Measurements from ENCODE around the gene EPAS1. TPM values are rescaled to one million over a fixed set of nuclear protein-coding genes. Genes with fewer than 3 reads are reported as not detected.
"Not testable (repeated sequence)": the region's sequence is repeated elsewhere in the genome, so short reads cannot be mapped to it uniquely, and the experiment has no call there.

The EPAS1 gene
- total and polyA plus RNA-seq, 9 of the 15 experiments (the other 6 are each of a cell fraction or from before 2014, with no cell fraction given) = 0.25 to 11.2 (median 4.1) TPM

DNA sequence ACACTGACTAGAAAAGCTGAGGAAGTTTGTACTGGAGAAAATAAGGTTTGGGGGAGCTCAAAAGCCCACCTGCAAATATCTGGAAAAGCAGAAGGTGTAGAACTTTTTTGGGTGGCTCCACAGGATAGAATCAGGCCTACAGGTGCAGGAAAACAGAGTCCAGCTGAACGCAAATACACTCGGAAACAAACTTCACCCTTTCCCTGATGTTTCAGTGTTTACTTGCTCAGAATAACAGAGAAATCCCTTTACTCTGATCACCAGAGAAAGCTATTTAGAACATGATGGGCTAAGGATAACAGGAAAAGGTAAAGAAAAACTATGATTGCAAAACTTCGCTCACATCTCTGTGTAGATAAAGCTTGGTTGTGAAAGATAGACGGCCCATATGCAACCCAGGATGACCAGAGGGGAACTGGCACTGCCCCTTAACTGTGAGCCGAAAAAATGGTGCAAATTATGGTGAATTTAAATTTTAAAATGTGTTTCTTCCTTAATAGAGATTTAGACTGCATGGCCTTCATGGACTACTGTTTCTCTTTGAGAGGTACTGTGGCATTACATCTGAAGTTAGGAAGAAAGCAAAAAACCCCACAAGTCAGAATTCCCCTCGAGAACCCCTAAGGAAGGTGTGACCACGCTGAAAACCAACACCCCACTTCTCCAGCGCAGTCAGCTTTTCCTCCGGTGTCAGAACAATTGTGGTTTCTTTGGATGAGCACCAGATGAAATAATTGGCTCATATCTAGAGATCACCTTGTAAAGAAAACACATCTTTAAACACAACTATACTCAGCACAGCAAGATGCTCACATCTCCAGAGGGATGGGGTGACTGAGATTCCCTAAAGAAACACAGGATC lies 97.7 kb downstream of the EPAS1 start:
- Histone ChIP-seq H2AFZ (ENCODE audit: low read depth, low read length) (no peak overlapping the region), H3K9me3 (replicated peaks; ENCODE audit: control insufficient read depth, insufficient read depth, low read depth, low read length) (no peaks in the 10 kb centered on the region), H3K9ac (ENCODE audit: insufficient read depth in 1 of 2, low read depth in 2 of 2, low read length in 2 of 2) (no peak overlapping the region), H3K4me1 (replicated peaks in 1 of 2; ENCODE audit: control insufficient read depth in 2 of 2, insufficient read depth in 2 of 2, low read length in 2 of 2) (no peaks in the 10 kb centered on the region), H3K4me3 (no peak overlapping the region), H3K4me2 (ENCODE audit: insufficient read depth, low read length) (no peak overlapping the region), H4K20me1 (replicated peaks; ENCODE audit: control insufficient read depth, insufficient read depth, low read length) (no peaks in the 10 kb centered on the region), H3K27me3 (ENCODE audit: control insufficient read depth in 2 of 2, insufficient read depth in 2 of 2, low read length in 2 of 2) (no peaks in the 10 kb centered on the region), H3K79me2 (ENCODE audit: control insufficient read depth, insufficient read depth, low read length) (peaks cover 19% of the 10 kb centered on the region), H3K27ac (ENCODE audit: extremely low read depth, low read depth, low read length) (no peak overlapping the region), H3K9me1 (ENCODE audit: control insufficient read depth, insufficient read depth, low read length) (no peaks in the 10 kb centered on the region), H3K36me3 (ENCODE audit: control insufficient read depth, insufficient read depth, low read length) (peaks cover 18% of the 10 kb centered on the region; the same call in 2 of the 3 replicates)
- intact Hi-C loops (cut with micrococcal nuclease) = no loop called here
- no peak for TF ChIP-seq NCOR1 (IDR thresholded peaks at IDR 0.05)
- no peak for TF ChIP-seq ZNF282 (CRISPR knock-in tag; IDR thresholded peaks at IDR 0.05)
- no peak for TF ChIP-seq ZNF561 (CRISPR knock-in tag; conservative IDR thresholded peaks at IDR 0.05)
- no peak for TF ChIP-seq ATF7 (IDR thresholded peaks at IDR 0.05)
- no peak for TF ChIP-seq NEUROD1 (IDR thresholded peaks at IDR 0.05; ENCODE audit: borderline replicate concordance, low read depth, low read length, partially characterized antibody)
- no peak for TF ChIP-seq ZNF436 (CRISPR knock-in tag; IDR thresholded peaks at IDR 0.05)
- ATAC-seq = no peak
- POLR2A ChIA-PET = interaction anchor here (1.5 kb wide), 1 partner anchor 12 kb away, joined by 3 read pairs; no protein-coding TSS in a partner anchor
- no peak for DNase-seq (ENCODE audit: extremely low read depth in 1 of 4, low spot score in 3 of 4)
- no peak for FAIRE-seq
- 45% methylated on average over 9 of the region's 9 CpGs for WGBS (ENCODE audit: insufficient coverage, low coverage, missing lambda C conversion rate)
- CTCF ChIA-PET (ENCODE audit: low intra/inter-chr PET ratio) = no interaction called here
- in situ Hi-C loops (cut with MboI) = no loop called here
- BruUV-seq (replicated peaks) = no TSS peak

DNA sequence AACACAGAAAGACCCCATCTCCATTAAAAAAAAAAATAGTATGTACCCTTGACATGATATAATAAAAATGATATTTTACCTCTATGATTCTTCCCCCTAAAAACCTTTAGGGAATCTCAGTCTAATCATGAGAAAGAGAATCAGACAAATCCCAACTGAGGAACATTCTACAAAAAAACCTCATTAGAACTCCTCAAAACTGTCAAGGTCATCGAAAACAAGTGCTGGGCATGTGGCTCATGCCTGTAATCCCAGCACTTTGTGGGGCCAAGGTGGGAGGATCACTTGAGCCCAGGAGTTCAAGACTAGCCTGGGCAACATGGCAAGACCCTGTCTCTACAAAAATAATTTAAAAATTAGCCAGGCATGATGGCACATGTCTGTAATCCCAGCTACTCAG lies 98.5 kb downstream of the EPAS1 start:
- H3K9ac ChIP-seq (ENCODE audit: insufficient read depth in 1 of 2, low read depth in 2 of 2, low read length in 2 of 2); H3K4me2 ChIP-seq (ENCODE audit: insufficient read depth, low read length); H3K4me3 ChIP-seq; H3K4me1 ChIP-seq (replicated peaks in 1 of 2; ENCODE audit: control insufficient read depth in 2 of 2, insufficient read depth in 2 of 2, low read length in 2 of 2); H3K9me3 ChIP-seq (replicated peaks; ENCODE audit: control insufficient read depth, insufficient read depth, low read depth, low read length); H3K9me1 ChIP-seq (ENCODE audit: control insufficient read depth, insufficient read depth, low read length); DNase-seq (ENCODE audit: extremely low read depth in 1 of 4, low spot score in 3 of 4); H4K20me1 ChIP-seq (replicated peaks; ENCODE audit: control insufficient read depth, insufficient read depth, low read length); CTCF ChIA-PET (ENCODE audit: low intra/inter-chr PET ratio); BruUV-seq (replicated peaks); intact Hi-C loops (cut with micrococcal nuclease); FAIRE-seq; H3K27ac ChIP-seq (ENCODE audit: extremely low read depth, low read depth, low read length); in situ Hi-C loops (cut with MboI); H3K27me3 ChIP-seq (ENCODE audit: control insufficient read depth in 2 of 2, insufficient read depth in 2 of 2, low read length in 2 of 2); H2AFZ ChIP-seq (ENCODE audit: low read depth, low read length); ATAC-seq: not testable (repeated sequence)
- WGBS (ENCODE audit: insufficient coverage, low coverage, missing lambda C conversion rate) = 31% methylated on average over 1 of the region's 1 CpG
- POLR2A ChIA-PET = interaction anchor here (0.6 kb wide), 1 partner anchor 201 kb away, joined by 3 read pairs; no protein-coding TSS in a partner anchor
- Histone ChIP-seq H3K36me3 (ENCODE audit: control insufficient read depth, insufficient read depth, low read length) (peaks cover 18% of the 10 kb centered on the region; the same call in 2 of the 3 replicates), H3K79me2 (ENCODE audit: control insufficient read depth, insufficient read depth, low read length) (peaks cover 19% of the 10 kb centered on the region)
